ENCODE results near the gene PCDH9.

DNA sequence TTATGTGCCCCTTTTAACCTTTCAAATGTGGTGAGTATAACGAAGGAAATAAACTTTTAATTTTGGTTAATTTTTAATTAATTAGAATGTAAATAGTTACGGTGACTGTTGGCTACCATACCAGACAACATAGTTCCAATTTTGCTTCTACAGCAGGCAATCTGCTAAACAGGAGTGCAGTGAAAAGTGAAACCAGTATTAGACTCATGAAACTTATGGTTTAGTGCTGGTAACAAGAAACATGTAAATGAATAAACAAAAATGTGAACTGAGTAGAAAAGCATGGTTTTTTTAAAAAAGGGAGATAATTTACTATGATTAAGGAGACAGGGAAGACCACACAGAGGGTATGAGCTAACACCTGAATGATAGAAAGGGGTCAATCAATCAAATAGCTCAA, 478.4 kb downstream of the PCDH9 start:
- TF ChIP-seq CTCF (IDR thresholded peaks at IDR 0.05) = no peak
- no peak for TF ChIP-seq POLR2A (IDR thresholded peaks at IDR 0.05)

Data from right lobe of liver (tissue), 4 donors.